Stimulated activated CD4-positive, alpha-beta T cell treated with anti-CD3 and anti-CD28 coated beads, Interleukin-12 subunit alpha, Interleukin-12 subunit beta, amount 100 ng/mL, for 24 hours (primary cell): ENCODE measurements around the gene RTCB.

ENCODE experiments used
- DNase-seq, 2 experiments: peaks; one replicate each; pipeline ENCODE4 v3.0.0-alpha.2; 2020; ENCODE audit warnings: low read depth in 2 of 2

The RTCB gene

DNA sequence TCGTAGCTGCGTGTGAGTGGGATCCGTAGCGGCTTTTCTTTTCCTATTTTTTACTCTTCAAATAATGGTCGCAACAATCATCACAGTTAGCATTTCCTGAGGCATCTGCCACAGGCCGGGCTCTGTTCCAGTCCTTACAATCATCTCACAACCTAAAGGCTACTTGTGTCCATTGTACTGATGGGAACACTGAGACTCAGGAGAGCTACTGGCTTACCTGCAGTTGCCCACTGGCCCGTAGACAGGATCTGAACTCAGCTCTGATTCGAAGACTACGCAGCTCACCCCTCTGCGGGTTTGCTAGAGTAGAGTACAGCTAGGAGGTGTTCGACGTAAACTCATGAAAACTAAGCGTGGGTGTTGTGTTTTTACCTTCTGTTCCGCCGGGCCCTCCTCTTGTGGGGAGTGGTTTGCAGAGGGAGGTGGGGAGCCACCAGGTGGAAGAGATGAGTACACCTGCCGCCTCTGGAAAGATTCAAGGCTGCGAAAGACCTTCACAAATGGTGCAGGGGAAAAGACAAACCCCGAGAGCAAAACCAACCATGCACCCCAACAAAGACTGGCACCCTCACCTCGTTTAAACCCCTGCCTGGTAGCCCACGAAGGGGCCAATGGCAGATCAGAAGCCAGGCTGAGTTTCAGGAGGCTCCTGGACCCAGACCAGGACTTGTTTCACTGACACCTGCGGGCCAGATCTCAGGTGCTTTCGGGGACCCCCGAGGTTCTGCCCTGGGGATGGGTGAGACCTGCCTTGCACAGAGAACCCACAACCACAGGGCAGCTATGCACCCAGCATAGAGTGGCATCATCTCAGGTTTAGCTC lies 72.6 kb downstream of the RTCB start:
- DNase-seq = no peak

DNA sequence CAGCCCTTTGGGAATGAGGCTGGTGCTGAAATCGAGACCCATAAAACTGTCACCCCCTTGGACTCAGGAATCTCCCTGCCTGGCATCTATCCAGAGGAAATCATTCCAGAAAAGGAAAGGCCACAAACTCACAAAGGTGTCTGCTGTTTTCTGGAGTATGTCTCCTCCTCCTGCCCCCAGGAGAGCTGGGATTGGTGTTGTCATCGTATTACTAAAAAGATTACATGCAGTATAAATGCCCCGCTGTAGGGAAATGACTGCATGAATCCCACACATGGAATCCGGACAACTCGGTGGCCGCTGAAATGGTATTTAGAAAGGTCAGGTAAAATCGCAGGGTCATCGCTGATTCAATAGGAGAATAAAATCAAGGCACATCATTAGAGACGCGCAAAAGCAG lies 73.3 kb downstream of the RTCB start:
- no peak for DNase-seq
